ENCODE data around the gene ZNF512B. TPM values are rescaled to one million over a fixed set of nuclear protein-coding genes. Genes with fewer than 3 reads are reported as not detected.

ZNF512B gene
- total RNA-seq, 1 donor from 2014 or later, result 12.0 TPM

- peaks cover 8% of the 10 kb centered on the region for H3K36me3 Mint-ChIP-seq (ENCODE audit: low read depth)
These were observed 586 bp downstream of the ZNF512B start for GRCh38 chr20:63968928-63969760.

GRCh38 chr20:63968136-63968927 lies 1.4 kb downstream of the ZNF512B start:
- ChIA-PET CTCF (no interaction called here), POLR2A (interaction anchor here (0.7 to 1.0 kb wide), 2 partner anchors 11 to 12 kb away, joined by 4 read pairs; partner anchors contain the start of gene UCKL1)
- DNase-seq (no peak), ATAC-seq (ENCODE audit: low read depth) (no peak)
- intact Hi-C loops (cut with micrococcal nuclease), result no loop called here
- Mint-ChIP-seq H3K27me3 (no peaks in the 10 kb centered on the region), H3K4me3 (peak overlapping the region; percentile 83), H3K9me3 (no peaks in the 10 kb centered on the region), H3K4me1 (peaks cover 13% of the 10 kb centered on the region), H3K36me3 (ENCODE audit: low read depth) (peaks cover 6% of the 10 kb centered on the region), H3K27ac (no peak overlapping the region)
- TF ChIP-seq CTCF (IDR thresholded peaks at IDR 0.05), result no peak

More at GRCh38 chr20:63968928-63969760, 586 bp downstream of the ZNF512B start:
- DNase-seq (peak; percentile 33), ATAC-seq (ENCODE audit: low read depth) (peak; percentile 15)
- no peaks in the 10 kb centered on the region for H3K9me3 Mint-ChIP-seq
- POLR2A ChIA-PET, result interaction anchor here (0.7 to 1.0 kb wide), 2 partner anchors 12 to 13 kb away, joined by 4 read pairs; partner anchors contain the start of gene UCKL1
- intact Hi-C loops (cut with micrococcal nuclease), result loop anchor here (1.0 kb wide), 1 partner anchor 13 kb away; the partner anchor contains the start of gene UCKL1
- no peaks in the 10 kb centered on the region for H3K27me3 Mint-ChIP-seq
- CTCF ChIA-PET, result no interaction called here
- peaks cover 19% of the 10 kb centered on the region for H3K4me1 Mint-ChIP-seq
- no peak for TF ChIP-seq CTCF (IDR thresholded peaks at IDR 0.05)
- peak overlapping the region; percentile 83 for H3K4me3 Mint-ChIP-seq
- peak overlapping the region; percentile 70 for H3K27ac Mint-ChIP-seq

GRCh38 chr20:63967330-63968135 lies 2.2 kb downstream of the ZNF512B start:
- intact Hi-C loops (cut with micrococcal nuclease), result no loop called here

GRCh38 chr20:63966944-63967322 lies 2.8 kb downstream of the ZNF512B start:
- H3K4me1 Mint-ChIP-seq, result peaks cover 12% of the 10 kb centered on the region
- H3K27ac Mint-ChIP-seq, result no peak overlapping the region
- H3K4me3 Mint-ChIP-seq, result no peak overlapping the region
- TF ChIP-seq CTCF (IDR thresholded peaks at IDR 0.05), result no peak
- H3K9me3 Mint-ChIP-seq, result no peaks in the 10 kb centered on the region
- DNase-seq, result no peak
- intact Hi-C loops (cut with micrococcal nuclease), result no loop called here
- POLR2A ChIA-PET, result no interaction called here
- H3K27me3 Mint-ChIP-seq, result no peaks in the 10 kb centered on the region
- CTCF ChIA-PET, result no interaction called here
- ATAC-seq (ENCODE audit: low read depth), result no peak
- H3K36me3 Mint-ChIP-seq (ENCODE audit: low read depth), result peaks cover 14% of the 10 kb centered on the region

More at GRCh38 chr20:63967330-63968135, 2.2 kb downstream of the ZNF512B start:
- Mint-ChIP-seq H3K4me3 (no peak overlapping the region), H3K27me3 (no peaks in the 10 kb centered on the region), H3K27ac (no peak overlapping the region), H3K36me3 (ENCODE audit: low read depth) (peaks cover 10% of the 10 kb centered on the region), H3K9me3 (no peaks in the 10 kb centered on the region), H3K4me1 (peaks cover 12% of the 10 kb centered on the region)
- DNase-seq, result peak; percentile 9
- ChIA-PET POLR2A (interaction anchor here (1.0 kb wide), 1 partner anchor 10 kb away, joined by 4 read pairs; no protein-coding TSS in a partner anchor), CTCF (no interaction called here)
- no peak for TF ChIP-seq CTCF (IDR thresholded peaks at IDR 0.05)
- ATAC-seq (ENCODE audit: low read depth), result no peak

Measured in activated B cell treated with CpG ODN at 0.5 μM for 24 hours (primary cell).